Keratinocyte (primary cell): ENCODE results near the gene RILPL2.

Experiments
- EZH2 ChIP-seq: IDR thresholded peaks from one replicate; pipeline ENCODE4 v1.6.1; 2012; ENCODE audit warnings: inconsistent platforms, mild to moderate bottlenecking, low read length, moderate library complexity
- TF ChIP-seq, protein P1 (sequence below), 3 experiments: IDR thresholded peaks in 1 of 3; conservative IDR thresholded peaks in 1 of 3; optimal IDR thresholded peaks in 1 of 3; 2 replicates in 2 of 3; 3 replicates in 1 of 3; pipeline versions ENCODE3 to v1.5.1; 2011; ENCODE audit warnings: low read length in 3 of 3, mild to moderate bottlenecking in 3 of 3, moderate library complexity in 2 of 3, control low read depth in 1 of 3, inconsistent platforms in 1 of 3; ENCODE audit not compliant: insufficient read depth in 2 of 3; ENCODE audit errors: extremely low read depth in 1 of 3

DNA sequence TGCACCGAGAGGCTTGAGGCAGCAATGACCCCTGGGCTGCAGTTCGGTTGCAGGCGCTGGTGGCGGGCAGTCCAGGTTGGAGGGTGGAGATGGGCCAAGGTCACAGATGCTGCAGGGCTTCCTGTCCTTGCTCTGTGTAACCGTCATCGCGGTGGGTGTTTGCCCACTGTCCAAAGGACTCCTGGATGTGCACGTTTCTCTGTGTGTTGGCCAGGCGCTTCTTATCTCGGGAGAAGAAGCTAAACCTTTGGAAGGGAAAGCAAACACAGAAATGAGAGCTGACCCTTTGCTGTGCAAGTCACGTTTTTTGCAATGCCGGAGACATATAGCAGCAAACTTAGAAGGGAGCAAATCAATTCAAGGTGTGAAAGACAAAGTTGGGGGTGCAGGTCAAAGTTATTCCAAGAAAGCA is 36.0 kb upstream of the RILPL2 start:
- TF ChIP-seq, protein P1, sequence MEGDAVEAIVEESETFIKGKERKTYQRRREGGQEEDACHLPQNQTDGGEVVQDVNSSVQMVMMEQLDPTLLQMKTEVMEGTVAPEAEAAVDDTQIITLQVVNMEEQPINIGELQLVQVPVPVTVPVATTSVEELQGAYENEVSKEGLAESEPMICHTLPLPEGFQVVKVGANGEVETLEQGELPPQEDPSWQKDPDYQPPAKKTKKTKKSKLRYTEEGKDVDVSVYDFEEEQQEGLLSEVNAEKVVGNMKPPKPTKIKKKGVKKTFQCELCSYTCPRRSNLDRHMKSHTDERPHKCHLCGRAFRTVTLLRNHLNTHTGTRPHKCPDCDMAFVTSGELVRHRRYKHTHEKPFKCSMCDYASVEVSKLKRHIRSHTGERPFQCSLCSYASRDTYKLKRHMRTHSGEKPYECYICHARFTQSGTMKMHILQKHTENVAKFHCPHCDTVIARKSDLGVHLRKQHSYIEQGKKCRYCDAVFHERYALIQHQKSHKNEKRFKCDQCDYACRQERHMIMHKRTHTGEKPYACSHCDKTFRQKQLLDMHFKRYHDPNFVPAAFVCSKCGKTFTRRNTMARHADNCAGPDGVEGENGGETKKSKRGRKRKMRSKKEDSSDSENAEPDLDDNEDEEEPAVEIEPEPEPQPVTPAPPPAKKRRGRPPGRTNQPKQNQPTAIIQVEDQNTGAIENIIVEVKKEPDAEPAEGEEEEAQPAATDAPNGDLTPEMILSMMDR (optimal IDR thresholded peaks at IDR 0.05 in 1 of 3, IDR thresholded peaks at IDR 0.05 in 1 of 3, conservative IDR thresholded peaks at IDR 0.05 in 1 of 3; ENCODE audit: extremely low read depth in 1 of 3, insufficient read depth in 2 of 3, low read length in 3 of 3), result no peak
- TF ChIP-seq EZH2, result no peak
